Hematopoietic multipotent progenitor cell treated with erythropoietin and hydrocortisone succinate and interleukin-3 and kit ligand, for 17 days (in vitro differentiated cells): Measurements from ENCODE around the gene KIAA0319L.
"Not testable (repeated sequence)": the region's sequence is repeated elsewhere in the genome, so short reads cannot be mapped to it uniquely, and the experiment has no call there.

Experiments used
- DNase-seq: peaks from one replicate; pipeline ENCODE4 v3.0.0-alpha.2; 2015; ENCODE audit warnings: low spot score

Gene KIAA0319L

DNA sequence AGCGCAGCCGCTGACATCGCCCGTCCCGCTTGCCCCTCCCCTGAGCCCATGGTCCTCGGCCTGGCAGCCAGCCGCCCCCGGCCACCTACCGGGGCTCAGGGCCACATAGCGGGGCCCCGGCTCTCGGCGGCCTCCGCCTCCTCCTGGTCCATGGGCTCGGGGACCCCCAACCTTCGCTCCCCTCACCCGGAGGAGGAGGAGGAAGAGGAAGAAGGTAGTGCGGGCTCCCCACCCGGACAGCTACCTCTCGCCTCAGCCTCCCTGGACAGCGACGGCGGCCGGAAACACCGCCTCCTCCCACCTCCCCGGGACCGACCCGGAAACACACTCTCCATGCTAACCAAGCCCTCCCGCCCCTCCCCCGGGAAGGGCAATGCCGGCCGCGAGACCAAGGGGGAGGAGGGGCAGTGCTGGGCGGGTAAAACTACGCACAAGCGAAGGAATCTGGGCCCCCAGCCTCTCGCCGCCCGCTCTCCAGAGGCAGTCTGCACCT lies at the start of gene KIAA0319L:
Gene KIAA0319L, minus strand, starts transcription at position 286 of the 493 bp plus-strand sequence. CDS start 2,912 bp downstream, outside the sequence.
- DNase-seq: no peak

DNA sequence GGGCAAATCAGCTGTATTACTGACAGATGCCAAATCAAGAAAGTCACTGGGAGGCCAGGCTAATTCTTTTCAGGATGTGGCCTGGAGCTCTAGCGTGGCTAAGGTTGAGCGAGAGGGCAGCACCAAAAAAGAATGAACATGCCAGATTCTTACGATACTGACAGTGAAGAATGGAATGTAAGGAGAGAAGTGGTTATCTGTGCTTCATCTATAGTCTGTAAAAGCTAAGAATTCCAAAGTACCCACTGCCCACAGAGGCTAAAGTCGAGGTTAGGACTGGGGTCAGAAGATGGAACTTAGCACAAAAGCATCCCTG lies 48.6 kb upstream of the KIAA0319L start:
- DNase-seq: no peak

DNA sequence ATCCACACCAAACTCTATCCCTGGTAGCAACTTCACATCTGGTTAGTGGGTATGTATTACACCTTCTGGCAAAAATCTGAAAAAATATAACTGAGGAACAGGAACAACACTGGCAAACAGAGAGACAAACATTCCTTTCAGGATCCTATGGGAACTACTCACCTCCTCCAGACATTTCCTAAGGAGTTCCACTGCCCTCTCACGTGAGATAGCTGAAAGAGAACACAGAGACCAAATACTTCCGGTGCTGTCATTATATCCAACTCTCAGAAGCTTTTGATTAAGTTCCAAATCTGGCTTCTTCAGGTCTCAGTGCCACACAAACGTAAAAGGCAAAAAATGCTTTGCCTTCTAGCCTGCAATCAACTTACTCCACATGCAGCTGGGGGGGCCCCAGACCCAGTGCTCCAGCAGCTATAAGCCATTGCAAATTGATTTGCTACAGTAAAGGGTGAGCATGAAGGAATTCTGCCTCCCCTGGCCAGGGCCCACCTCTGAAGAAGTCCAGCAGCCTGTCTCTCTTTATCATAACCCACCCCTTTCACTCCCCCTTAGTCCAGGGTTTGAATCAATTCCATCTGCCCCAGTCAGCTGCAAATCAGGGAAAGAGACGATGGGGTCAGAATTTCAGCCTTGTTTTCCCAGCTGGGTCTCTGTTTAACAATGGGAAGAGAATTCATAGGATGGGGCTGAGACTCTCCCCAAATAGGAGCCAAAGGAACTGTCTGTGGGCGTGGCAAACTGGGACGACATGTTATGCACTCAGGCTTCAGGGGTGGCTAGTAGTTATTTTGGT lies 48.1 kb upstream of the KIAA0319L start:
- no peak for DNase-seq

DNA sequence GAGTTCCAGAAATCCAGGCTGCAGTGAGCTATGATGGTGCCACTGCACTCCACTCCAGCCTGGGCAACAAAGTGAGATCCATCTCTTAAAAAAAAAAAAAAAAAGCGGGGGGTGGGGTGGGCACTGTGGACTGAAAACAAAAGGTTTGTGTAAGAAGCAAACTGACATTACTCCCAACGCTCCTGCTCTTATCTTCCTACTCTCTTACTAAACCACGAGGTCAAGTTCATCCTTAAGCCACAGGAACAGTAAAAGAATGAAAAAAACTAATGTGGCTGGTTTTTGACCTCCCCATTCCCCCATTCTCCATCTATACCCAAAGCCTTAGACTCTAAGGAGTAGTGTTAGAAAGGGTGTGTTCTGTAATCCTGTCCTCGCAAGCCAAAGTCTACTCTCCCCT lies 46.7 kb upstream of the KIAA0319L start:
- no peak for DNase-seq

DNA sequence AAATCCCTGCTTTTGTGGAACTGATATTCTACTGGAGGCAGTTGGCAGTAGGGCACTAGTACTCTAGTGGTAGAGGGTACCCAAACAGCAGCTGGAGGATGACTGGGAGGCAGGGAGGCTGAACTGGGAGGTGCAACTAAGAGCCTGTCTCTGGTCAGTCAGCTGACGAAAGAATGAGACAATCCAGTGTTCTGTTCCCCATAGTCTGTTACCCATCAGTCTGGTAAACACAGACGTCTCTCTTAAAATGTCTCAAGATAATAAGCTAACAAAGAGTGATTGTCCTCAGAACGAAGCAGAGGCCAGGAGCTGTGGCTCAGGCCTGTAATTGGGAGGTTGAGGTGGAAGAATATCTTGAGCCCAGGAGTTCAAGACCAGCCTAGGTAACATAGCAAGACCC lies 46.3 kb upstream of the KIAA0319L start:
- DNase-seq: no peak

DNA sequence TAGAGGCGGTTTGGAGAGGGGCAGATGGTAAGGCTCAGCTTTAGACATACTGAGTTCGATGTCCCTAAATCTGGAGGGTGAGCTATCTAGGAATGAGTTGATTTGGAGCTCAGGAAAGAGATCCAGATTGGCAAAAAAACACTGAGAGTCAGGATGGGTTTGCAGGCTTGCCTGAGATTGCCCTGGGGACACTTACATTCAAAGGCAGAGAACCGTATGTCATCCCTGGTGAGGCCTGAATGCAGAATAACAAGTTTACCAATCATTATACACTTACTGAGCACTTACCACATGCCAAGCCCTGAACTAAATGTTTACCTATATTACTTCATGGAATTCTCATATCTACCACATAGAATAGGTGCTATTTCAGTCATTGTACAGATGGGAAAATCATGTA lies 43.4 kb upstream of the KIAA0319L start:
- DNase-seq: no peak

DNA sequence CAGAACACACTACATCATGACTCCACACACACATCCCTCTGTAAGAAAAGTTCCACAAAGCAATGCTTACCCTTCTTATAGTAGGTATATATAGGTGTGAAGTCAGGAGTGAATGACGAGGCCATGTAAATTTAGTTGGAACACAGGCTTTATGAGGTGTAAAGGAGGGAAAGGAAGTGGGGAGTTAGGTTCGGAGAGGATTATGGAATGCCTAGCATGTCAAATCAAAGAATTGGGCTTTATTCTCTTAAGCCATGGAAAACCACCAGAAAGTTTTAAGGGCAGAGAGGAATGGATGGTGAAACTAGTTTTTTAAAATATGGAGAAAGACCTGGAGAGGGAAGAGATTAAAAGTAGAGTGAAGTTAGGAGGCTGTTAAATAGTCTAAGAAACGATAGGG lies 42.2 kb upstream of the KIAA0319L start:
- DNase-seq: no peak

DNA sequence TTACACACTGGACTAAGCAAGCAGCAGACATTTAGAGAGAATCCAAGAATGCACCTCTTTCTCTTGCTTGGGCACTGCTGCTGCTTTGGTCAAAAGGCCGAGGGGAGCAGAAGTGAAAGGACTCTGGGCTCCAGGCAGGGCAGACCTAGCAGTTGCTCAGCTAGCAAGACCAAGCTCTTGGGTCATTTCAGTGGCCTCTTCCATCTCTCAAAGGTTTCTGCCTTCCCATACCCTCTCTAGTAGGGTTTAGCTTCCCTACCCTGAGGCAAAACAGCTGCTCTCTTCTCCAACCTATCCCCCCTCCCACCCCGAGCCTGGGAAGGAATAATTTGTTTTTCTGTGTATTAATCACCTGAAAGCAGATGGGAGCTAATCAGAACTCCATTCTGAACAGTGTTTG lies 41.7 kb upstream of the KIAA0319L start:
- DNase-seq: no peak

DNA sequence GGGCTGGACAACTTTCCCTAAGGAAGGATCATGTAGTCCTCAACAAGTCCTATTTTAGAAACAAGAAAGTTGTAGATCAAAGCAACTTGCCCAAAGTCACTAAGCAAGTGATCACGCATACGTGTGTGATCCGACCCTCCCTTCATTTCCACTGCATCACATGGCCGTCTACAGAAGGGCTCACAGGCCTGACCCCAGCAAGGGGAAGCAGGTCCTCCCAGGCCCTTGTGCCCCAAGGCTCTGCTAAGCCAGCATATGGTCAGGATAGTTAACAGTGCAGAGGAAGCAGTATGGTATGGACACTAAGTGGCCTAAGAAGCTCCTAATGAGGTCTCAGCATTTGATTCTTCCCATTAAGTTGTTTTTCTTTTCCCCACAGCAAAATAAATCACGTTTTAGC lies 40.7 kb upstream of the KIAA0319L start:
- DNase-seq: no peak

DNA sequence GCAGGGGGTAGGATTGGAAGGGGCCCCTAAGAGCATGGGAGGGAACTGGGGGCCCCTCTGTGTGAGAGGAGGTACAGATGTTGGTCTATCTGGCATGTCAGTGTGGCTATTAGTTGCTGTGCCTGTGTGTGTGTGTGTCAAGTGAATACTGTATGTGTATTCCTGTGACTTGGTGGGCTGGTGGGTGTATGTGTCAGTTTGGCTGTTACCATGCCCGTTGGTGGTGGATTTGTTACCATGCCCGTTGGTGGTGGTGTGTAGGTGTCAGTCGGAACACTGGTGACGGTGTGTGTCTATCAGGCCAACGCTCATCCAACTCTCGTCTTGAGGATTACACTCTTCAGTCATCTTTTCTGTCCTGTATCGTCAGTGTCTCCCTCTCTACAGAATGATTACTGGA lies 38.5 kb upstream of the KIAA0319L start:
- DNase-seq: no peak

DNA sequence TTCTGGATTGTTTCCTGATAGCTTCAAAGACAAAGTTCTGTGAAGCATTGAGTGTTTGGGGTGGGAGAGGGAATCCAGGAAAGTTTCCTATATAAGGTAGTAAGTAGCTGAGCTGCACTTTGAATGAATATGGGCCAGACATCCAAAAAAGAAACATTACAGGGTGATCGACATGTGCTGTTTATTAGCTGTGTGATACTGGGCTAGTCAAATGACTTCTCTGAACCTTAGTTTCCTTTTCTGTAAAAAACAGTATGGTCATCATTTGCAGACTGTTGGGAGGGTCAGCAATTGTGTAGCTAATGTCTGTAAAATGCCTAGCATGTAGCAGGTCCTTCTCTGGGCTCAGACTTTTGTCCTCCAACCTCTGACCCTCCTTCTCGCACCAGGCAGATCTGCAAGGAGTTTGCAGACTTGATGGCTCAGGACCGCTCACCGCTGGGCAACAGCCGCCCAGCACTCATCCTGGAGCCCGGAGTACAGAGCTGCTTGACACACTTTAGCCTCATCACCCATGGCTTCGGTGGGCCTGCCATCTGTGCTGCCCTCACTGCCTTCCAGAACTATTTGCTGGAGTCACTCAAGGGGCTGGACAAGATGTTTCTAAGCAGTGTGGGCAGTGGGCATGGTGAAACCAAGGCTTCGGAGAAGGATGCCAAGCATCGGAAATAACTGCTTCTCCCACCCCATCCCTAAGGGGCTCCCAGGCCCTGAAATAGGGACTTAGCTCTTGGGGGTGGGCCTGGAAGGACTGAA lies 37.0 kb upstream of the KIAA0319L start:
- no peak for DNase-seq

DNA sequence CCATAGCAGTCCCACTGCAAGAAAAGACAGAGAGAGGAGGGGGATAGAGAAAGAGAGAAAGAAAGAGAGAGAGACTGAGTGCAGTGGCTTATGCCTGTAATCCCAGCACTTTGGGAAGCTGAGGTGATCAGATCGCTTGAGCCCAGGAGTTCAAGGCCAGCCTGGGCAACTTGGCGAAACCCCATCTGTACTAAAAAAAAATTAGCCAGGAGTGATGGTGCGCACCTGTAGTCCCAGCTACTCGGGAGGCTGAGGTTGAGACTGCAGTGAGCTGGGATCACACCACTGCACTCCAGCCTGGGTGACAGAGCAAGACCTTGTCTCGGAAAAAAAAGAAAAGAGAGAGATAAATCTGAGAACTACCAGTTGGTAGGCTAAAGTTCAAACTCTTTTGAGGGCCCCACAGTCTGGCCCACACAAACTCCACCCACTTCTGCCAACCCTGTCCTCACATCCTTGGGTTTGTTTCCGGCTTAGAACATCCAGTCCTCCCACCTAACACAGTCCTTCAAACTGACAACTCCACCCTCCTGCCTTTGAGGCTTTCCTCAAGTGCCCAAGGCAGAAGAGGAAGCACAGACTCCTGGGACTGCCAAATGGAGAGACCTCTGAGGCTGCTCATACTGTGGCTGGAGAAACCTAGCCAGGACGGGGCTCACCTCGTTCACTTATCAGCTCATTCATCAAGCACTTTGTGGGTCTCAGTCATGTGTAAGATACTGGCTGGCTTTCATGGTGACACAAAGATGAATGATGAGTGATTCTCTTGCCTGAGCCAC lies 36.0 kb upstream of the KIAA0319L start:
- no peak for DNase-seq

DNA sequence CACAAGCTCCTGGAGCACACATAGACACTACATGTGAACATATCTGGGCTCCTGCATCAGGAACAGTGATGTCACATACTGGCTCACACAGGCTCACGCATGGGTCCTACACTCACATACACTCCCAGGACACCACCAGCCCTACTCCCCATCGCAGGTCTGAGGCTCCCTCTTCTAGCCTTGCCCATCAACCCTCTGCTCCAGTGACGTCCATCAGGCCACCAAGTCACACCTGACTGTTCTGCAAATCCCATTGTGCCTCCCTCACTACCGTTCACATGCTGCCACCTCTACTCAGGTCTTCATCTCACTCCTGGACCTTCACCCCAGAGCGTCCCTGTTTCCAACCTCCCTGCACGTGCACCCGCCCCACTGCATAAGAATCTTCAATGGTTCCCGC lies 34.0 kb upstream of the KIAA0319L start:
- no peak for DNase-seq

DNA sequence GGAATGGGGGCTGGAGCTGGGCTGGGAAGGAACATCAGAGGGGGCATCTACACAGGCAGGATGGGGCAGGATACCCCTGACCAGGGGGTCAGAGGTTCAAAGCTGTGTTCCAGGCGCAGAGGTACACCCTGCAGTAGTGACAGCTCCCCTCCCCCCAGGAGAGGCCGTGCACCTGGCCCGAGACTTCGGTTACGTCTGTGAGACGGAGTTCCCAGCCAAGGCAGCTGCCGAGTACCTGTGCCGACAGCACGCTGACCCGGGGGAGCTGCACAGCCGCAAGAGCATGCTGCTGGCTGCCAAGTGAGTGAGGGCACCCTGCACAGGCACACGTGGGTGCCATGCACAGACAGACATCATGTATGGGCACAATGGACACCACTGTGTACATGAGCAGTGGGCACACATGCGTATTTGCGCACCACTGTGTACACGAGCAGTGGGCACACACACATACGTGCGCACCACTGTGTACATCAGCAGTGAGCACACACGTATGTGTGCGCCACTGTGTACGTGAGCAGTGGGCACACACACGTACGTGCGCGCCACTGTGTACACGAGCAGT lies 33.4 kb upstream of the KIAA0319L start:
- DNase-seq: no peak

DNA sequence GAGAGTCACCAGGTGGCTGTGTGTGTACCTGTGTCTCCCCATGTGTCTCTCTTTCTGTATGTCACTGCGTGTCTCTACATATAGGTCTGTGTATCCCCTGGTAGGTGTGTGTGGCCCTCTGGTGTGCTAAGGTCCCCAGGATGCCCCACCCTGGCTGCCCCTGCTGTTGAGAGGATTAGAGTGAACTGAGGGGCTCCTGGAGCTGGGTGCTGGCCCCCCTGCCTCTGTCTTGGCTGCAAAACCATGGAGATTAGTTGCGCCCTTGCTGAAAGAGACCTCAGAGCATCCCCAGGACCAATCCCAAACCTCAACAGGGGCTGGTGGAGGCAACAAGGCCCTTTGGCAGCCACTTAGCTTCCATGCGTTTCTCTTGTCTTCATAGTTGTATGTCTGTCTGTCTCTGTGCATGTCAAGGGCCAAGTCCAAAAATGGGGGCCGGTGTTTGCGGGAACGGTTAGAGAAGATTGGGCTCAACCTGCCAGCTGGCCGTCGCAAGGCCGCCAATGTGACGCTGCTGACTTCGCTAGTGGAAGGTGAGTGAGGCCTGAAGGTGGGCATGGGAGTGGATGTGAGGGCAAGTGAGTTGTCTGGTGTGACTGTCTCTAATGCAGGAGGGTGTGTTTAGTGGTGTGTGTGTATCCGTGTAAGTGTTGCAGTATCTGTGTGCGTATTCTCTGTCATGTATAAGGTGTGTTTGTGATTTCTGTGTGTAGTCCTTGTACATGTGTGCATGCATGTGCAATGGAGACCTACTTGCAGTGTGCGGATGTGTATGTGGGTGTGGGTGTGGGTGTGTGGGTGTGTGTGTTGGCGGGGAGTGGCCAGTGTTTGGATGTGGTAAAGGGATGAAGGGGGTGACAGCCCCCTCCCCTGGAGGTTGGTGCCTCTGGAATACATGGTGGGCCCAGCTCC lies 32.6 kb upstream of the KIAA0319L start:
- no peak for DNase-seq

DNA sequence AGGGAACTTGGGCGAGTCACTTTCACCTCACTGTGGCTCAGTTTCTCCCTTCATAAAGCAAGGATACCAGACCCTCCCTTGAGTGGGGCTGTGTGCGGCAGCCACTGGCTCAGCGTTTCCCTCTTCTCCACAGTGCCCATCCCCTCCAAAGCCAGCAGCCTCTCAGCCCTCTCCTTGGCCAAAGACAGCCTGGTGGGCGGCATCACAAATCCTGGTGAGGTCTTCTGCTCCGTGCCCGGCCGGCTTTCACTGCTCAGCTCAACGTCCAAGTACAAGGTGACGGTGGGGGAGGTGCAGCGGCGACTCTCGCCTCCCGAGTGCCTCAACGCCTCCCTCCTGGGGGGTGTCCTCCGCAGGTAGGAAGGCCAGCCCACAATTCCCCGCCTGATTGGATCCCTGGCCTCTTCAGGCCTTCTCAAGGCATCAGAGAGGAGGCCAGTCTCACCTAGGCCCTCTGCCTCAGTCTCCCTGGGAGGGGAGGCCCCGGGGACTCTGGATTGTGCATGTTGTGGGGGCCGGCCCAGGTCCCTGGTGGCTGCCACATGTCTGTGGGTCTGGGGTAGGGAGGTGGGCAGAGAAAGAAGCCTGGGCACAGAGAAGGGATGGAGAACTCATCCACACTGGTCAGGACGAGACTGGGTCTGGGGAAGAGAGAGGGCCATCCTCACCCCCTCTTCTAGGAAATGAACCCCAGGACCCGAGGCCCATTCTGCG lies 31.2 kb upstream of the KIAA0319L start:
- DNase-seq: no peak

DNA sequence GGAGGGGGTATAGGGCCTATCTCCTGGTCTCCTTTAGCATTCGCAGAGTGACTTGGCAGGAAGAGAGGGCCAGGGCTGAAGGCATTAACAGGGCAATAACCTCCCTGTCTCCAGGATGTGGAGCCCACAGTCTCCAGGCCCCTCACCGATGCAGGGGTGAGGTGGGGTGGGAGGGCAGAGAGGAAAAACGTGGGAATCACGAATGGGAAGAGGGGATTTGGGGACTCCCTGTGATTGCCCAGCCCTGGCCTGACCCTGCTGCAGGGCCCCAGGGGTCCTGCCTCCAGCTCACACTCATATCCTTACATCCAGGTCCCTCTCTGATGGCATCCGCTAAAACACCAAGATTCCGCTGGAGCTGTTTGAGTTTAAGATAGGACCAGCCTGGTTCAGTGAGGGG lies 30.5 kb upstream of the KIAA0319L start:
- no peak for DNase-seq

DNA sequence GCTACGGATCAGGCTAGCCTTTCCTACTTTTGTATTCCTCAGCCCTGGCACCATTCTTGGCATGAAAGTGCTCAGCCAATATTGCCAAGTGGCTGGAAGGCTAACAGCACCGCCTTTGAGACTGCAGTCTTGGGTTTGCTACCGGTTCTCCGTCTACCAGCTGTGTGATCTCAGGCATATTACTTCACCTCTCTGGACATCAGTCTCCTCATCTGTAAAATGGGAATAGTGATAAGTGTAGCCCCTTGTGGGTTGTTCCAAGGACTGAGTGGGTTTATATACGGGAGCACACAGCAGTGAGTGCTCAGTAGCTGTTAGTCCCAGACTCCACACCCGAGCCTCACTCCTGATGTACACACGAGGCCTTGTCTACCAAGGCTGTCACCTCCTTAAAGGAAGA lies 29.6 kb upstream of the KIAA0319L start:
- DNase-seq: no peak

DNA sequence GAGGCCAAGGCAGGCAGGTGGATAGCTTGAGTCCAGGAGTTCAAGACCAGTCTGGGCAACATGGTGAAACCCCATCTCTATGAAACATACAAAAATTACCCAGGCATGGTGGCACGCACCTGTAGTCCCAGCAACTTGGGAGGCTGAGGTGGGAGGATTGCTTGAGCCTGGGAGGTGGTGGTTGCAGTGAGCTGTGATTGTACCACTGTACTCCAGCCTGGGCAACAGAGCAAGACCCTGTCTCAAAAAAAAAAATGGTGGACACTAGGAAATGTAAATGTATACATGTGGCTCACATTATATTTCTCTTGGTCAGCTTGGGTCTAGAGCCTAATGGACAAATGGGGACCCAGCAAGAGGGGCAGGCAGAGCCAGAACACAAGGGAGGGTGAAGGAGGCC lies 28.6 kb upstream of the KIAA0319L start:
- DNase-seq: not testable (repeated sequence)

DNA sequence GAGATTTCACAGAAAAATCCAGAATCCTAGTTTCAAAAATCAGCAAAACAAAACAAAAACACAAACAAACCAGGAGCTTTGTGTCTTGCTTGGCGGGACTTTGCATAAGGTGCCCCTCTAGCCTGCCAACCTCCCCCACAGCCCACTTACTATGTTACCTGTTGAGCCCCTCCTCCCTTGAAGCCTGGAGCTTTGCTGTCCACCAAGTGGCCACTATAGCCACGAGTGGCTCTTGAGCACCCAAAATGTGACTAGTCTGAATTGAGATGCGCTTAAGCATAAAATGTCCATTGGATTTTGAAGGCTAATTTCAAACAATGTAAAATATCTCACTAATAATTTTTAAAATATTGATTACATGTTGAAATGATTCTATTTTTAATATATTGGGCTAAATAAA lies 28.1 kb upstream of the KIAA0319L start:
- DNase-seq: no peak

DNA sequence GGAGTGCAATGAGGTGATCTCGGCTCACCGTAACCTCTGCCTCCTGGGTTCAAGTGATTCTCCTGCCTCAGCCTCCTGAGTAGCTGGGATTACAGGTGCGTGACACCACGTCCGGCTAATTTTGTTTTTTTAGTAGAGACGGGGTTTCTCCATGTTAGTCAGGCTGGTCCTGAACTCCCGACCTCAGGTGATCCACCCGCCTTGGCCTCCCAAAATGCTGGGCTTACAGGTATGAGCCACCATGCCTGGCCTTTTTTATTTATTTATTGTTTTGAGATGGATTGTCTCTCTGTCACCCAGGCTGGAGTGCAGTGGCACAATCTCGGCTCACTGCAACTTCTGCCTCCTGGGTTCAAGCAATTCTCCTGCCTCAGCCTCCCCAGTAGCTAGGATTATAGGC lies 24.4 kb upstream of the KIAA0319L start:
- DNase-seq: not testable (repeated sequence)
